PFSK-1 (cell line): ENCODE measurements around the gene GABBR2.

ENCODE experiments used
- FOXP2 ChIP-seq: optimal IDR thresholded peaks from 2 replicates; pipeline ENCODE3; 2011; ENCODE audit warnings: borderline replicate concordance, control low read depth, inconsistent platforms; ENCODE audit not compliant: insufficient read depth; ENCODE audit errors: extremely low read length, extremely low read depth
- POLR2AphosphoS5 ChIP-seq: IDR thresholded peaks from 2 replicates; pipeline ENCODE4 v1.6.1; 2012; ENCODE audit warnings: low read depth, mild to moderate bottlenecking, control low read depth, low read length, moderate library complexity
- REST ChIP-seq, 2 experiments: IDR thresholded peaks; 2 replicates each; pipeline versions ENCODE4 v1.6.1 to v1.8.0; 2011 to 2012; ENCODE audit warnings: low read depth in 2 of 2, low read length in 2 of 2, control low read depth in 1 of 2, inconsistent platforms in 1 of 2, mild to moderate bottlenecking in 1 of 2, moderate library complexity in 1 of 2; ENCODE audit not compliant: insufficient read depth in 1 of 2
- SIN3A ChIP-seq: IDR thresholded peaks from 2 replicates; pipeline ENCODE4 v1.6.1; 2012; ENCODE audit warnings: mild to moderate bottlenecking, low read length, moderate library complexity, borderline replicate concordance; ENCODE audit not compliant: insufficient read depth
- TAF1 ChIP-seq: IDR thresholded peaks from 2 replicates; pipeline ENCODE4 v1.6.1; 2012; ENCODE audit warnings: low read length, control low read depth, borderline replicate concordance; ENCODE audit not compliant: insufficient read depth

Gene GABBR2

DNA sequence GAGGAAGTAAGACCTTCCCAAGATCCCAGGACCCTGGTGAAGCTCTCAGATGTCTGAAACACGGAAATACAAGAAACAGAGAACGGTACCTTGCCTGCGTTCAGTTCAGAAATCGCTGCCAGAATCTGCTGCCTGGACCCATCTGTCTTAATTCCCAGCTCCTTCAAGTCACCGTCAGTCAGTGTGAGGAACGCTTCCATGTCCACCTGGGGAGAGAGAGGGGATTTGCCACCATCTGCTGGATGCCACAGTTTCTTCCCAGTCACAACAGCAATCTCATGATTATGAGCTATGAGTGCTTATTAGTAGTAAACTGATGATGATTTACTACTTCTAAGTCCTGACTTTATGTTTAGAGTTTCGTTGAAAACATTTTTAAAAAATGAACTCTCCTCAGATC, 36.7 kb upstream of the GABBR2 start:
- no peak for TF ChIP-seq SIN3A
- no peak for TF ChIP-seq TAF1
- TF ChIP-seq POLR2AphosphoS5 = no peak
- no peak for TF ChIP-seq REST (IDR thresholded peaks at IDR 0.05; ENCODE audit: insufficient read depth in 1 of 2, low read depth in 2 of 2, low read length in 2 of 2)
- TF ChIP-seq FOXP2 = no peak

- no peak for TF ChIP-seq REST (IDR thresholded peaks at IDR 0.05; ENCODE audit: insufficient read depth in 1 of 2, low read depth in 2 of 2, low read length in 2 of 2)
- TF ChIP-seq TAF1 = no peak
- no peak for TF ChIP-seq FOXP2
- no peak for TF ChIP-seq SIN3A
- TF ChIP-seq POLR2AphosphoS5 = no peak
Measured at GRCh38 chr9:98743818-98744611, 35.3 kb upstream of the GABBR2 start.

- TF ChIP-seq POLR2AphosphoS5 (no peak), SIN3A (no peak), REST (IDR thresholded peaks at IDR 0.05; ENCODE audit: insufficient read depth in 1 of 2, low read depth in 2 of 2, low read length in 2 of 2) (no peak), FOXP2 (no peak), TAF1 (no peak)
Measured at GRCh38 chr9:98743329-98743728, 34.6 kb upstream of the GABBR2 start.

- TF ChIP-seq SIN3A = no peak
- TF ChIP-seq REST (IDR thresholded peaks at IDR 0.05; ENCODE audit: insufficient read depth in 1 of 2, low read depth in 2 of 2, low read length in 2 of 2) = no peak
- TF ChIP-seq POLR2AphosphoS5 = no peak
- no peak for TF ChIP-seq TAF1
- TF ChIP-seq FOXP2 = no peak
Measured at GRCh38 chr9:98742325-98743280, 33.9 kb upstream of the GABBR2 start.
